ENCODE results near the gene GNMT. TPM values are rescaled to one million over a fixed set of nuclear protein-coding genes. Genes with fewer than 3 reads are reported as not detected.

The GNMT gene
- total and polyA plus RNA-seq, 2 donors (not counting 1 experiment from before 2014, with no cell fraction given): 0.06 TPM; not detected in 1

GRCh38 chr6:42973926-42974325, 13.4 kb downstream of the GNMT start:
- H2AFZ ChIP-seq (ENCODE audit: low read length): no peak overlapping the region
- no peak for TF ChIP-seq CTCF (conservative IDR thresholded peaks at IDR 0.05 in 1 of 2, IDR thresholded peaks at IDR 0.05 in 1 of 2; ENCODE audit: low read depth in 1 of 2, low read length in 2 of 2)
- no peak for TF ChIP-seq EZH2 (IDR thresholded peaks at IDR 0.05; ENCODE audit: low read length, missing control alignments)

GRCh38 chr6:42974919-42975505, 14.5 kb downstream of the GNMT start:
- Histone ChIP-seq H3K79me2 (ENCODE audit: control insufficient read depth, insufficient read depth, low read length) (peaks cover 10% of the 10 kb centered on the region), H3K36me3 (ENCODE audit: control insufficient read depth, insufficient read depth, low read length) (peaks cover 2% of the 10 kb centered on the region), H3K27me3 (ENCODE audit: control insufficient read depth, insufficient read depth, low read length) (no peaks in the 10 kb centered on the region), H2AFZ (ENCODE audit: low read length) (no peak overlapping the region), H3K9me3 (ENCODE audit: control insufficient read depth, insufficient read depth, low read depth, low read length) (no peaks in the 10 kb centered on the region), H4K20me1 (ENCODE audit: control insufficient read depth, extremely low read depth, insufficient read depth, low read length) (no peaks in the 10 kb centered on the region), H3K4me1 (ENCODE audit: control insufficient read depth, extremely low read depth, insufficient read depth, low read length) (peaks cover 5% of the 10 kb centered on the region), H3K4me3 (replicated peaks in 1 of 4; ENCODE audit: control extremely low read depth in 1 of 4, insufficient read depth in 1 of 4, low read depth in 3 of 4, low read length in 4 of 4) (no peak overlapping the region), H3K27ac (ENCODE audit: insufficient read depth, low read length) (no peak overlapping the region), H3K9ac (ENCODE audit: insufficient read depth, low read length) (no peak overlapping the region), H3K4me2 (ENCODE audit: extremely low read depth, insufficient read depth, low read length) (no peak overlapping the region)
- no peak for DNase-seq (ENCODE audit: low read depth in 2 of 2)
- TF ChIP-seq CTCF (conservative IDR thresholded peaks at IDR 0.05 in 1 of 2, IDR thresholded peaks at IDR 0.05 in 1 of 2; ENCODE audit: low read depth in 1 of 2, low read length in 2 of 2) (no peak), EZH2 (IDR thresholded peaks at IDR 0.05; ENCODE audit: low read length, missing control alignments) (no peak)

More at GRCh38 chr6:42973926-42974325, 13.4 kb downstream of the GNMT start:
- no peak for DNase-seq (ENCODE audit: low read depth in 2 of 2)
- H3K27ac ChIP-seq (ENCODE audit: insufficient read depth, low read length): no peak overlapping the region
- no peak overlapping the region for H3K4me3 ChIP-seq (replicated peaks in 1 of 4; ENCODE audit: control extremely low read depth in 1 of 4, insufficient read depth in 1 of 4, low read depth in 3 of 4, low read length in 4 of 4)
- H3K4me2 ChIP-seq (ENCODE audit: extremely low read depth, insufficient read depth, low read length): no peak overlapping the region
- H3K4me1 ChIP-seq (ENCODE audit: control insufficient read depth, extremely low read depth, insufficient read depth, low read length): no peaks in the 10 kb centered on the region
- H3K9me3 ChIP-seq (ENCODE audit: control insufficient read depth, insufficient read depth, low read depth, low read length): no peaks in the 10 kb centered on the region
- peaks cover 10% of the 10 kb centered on the region for H3K79me2 ChIP-seq (ENCODE audit: control insufficient read depth, insufficient read depth, low read length)
- no peaks in the 10 kb centered on the region for H3K27me3 ChIP-seq (ENCODE audit: control insufficient read depth, insufficient read depth, low read length)
- peaks cover 6% of the 10 kb centered on the region for H3K36me3 ChIP-seq (ENCODE audit: control insufficient read depth, insufficient read depth, low read length)
- H4K20me1 ChIP-seq (ENCODE audit: control insufficient read depth, extremely low read depth, insufficient read depth, low read length): no peaks in the 10 kb centered on the region
- no peak overlapping the region for H3K9ac ChIP-seq (ENCODE audit: insufficient read depth, low read length)

- Histone ChIP-seq H3K4me1 (ENCODE audit: control insufficient read depth, extremely low read depth, insufficient read depth, low read length) (peaks cover 7% of the 10 kb centered on the region), H3K27me3 (ENCODE audit: control insufficient read depth, insufficient read depth, low read length) (no peaks in the 10 kb centered on the region), H2AFZ (ENCODE audit: low read length) (no peak overlapping the region), H3K4me3 (replicated peaks in 1 of 4; ENCODE audit: control extremely low read depth in 1 of 4, insufficient read depth in 1 of 4, low read depth in 3 of 4, low read length in 4 of 4) (peak overlapping the region; percentile 49 to 86 (median 78)), H3K36me3 (ENCODE audit: control insufficient read depth, insufficient read depth, low read length) (peaks cover 2% of the 10 kb centered on the region), H3K79me2 (ENCODE audit: control insufficient read depth, insufficient read depth, low read length) (peaks cover 10% of the 10 kb centered on the region), H3K27ac (ENCODE audit: insufficient read depth, low read length) (peak overlapping the region; percentile 77), H3K9me3 (ENCODE audit: control insufficient read depth, insufficient read depth, low read depth, low read length) (no peaks in the 10 kb centered on the region), H3K9ac (ENCODE audit: insufficient read depth, low read length) (peak overlapping the region; percentile 83), H3K4me2 (ENCODE audit: extremely low read depth, insufficient read depth, low read length) (peak overlapping the region; percentile 82), H4K20me1 (ENCODE audit: control insufficient read depth, extremely low read depth, insufficient read depth, low read length) (no peaks in the 10 kb centered on the region)
- TF ChIP-seq EZH2 (IDR thresholded peaks at IDR 0.05; ENCODE audit: low read length, missing control alignments) (no peak), CTCF (conservative IDR thresholded peaks at IDR 0.05 in 1 of 2, IDR thresholded peaks at IDR 0.05 in 1 of 2; ENCODE audit: low read depth in 1 of 2, low read length in 2 of 2) (no peak)
- DNase-seq (ENCODE audit: low read depth in 2 of 2): peak in 1 of 2 donors; percentile 16
Observed at GRCh38 chr6:42978487-42978838, 17.9 kb downstream of the GNMT start.
